ENCODE results near the gene ATP7B. TPM values are rescaled to one million over a fixed set of nuclear protein-coding genes. Genes with fewer than 3 reads are reported as not detected.
"Not testable (repeated sequence)": the region's sequence is repeated elsewhere in the genome, so short reads cannot be mapped to it uniquely, and the experiment has no call there.

ATP7B gene
- polyA plus RNA-seq, 3 donors, result 0.39 to 0.44 TPM; not detected in 1

DNA sequence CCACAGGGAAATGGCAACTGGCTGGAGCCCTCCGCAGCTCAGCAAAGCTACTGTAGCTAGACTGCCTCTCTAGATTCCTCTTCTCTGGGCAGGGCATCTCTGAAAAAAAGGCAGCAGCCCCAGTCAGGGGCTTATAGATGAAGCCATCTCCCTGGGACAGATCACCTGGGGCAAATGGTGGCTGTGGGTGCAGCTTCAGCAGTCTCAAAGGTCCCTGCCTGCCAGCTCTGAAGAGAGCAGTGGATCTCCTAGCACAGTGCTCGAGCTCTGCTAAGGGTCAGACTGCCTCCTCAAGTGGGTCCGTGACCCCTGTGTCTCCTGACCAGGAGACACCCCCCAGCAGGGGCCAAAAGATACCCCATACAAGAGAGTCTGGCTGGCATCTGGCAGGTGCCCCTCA is 28.0 kb downstream of the ATP7B start:
- H3K9ac ChIP-seq (ENCODE audit: insufficient read depth, low read length, poor library complexity, severe bottlenecking); H3K79me2 ChIP-seq (ENCODE audit: insufficient read depth, low read length); H4K20me1 ChIP-seq (ENCODE audit: insufficient read depth, low read length); H3K4me3 Mint-ChIP-seq; H3K4me3 ChIP-seq (replicated peaks in 1 of 3; ENCODE audit: low read depth in 2 of 3, low read length in 3 of 3); H3K4me1 Mint-ChIP-seq; intact Hi-C loops (cut with micrococcal nuclease); H3K4me1 ChIP-seq (ENCODE audit: control insufficient read depth in 1 of 2, insufficient read depth in 2 of 2, low read length in 2 of 2); H3K9me3 ChIP-seq (replicated peaks in 1 of 2; ENCODE audit: control insufficient read depth in 1 of 2, insufficient read depth in 1 of 2, low read length in 2 of 2); H3K27me3 Mint-ChIP-seq (ENCODE audit: low read depth in 3 of 3); H3K27me3 ChIP-seq (ENCODE audit: control insufficient read depth in 2 of 2, insufficient read depth in 2 of 2, low read length in 2 of 2); H3K36me3 Mint-ChIP-seq; DNase-seq; H3K27ac Mint-ChIP-seq; H3K4me2 ChIP-seq (replicated peaks; ENCODE audit: extremely low read depth, low read length, poor library complexity, severe bottlenecking); H3K27ac ChIP-seq (ENCODE audit: low read depth in 1 of 2, low read length in 2 of 2); H3K36me3 ChIP-seq (replicated peaks in 1 of 2; ENCODE audit: control insufficient read depth in 1 of 2, insufficient read depth in 2 of 2, low read length in 2 of 2); H2AFZ ChIP-seq (ENCODE audit: insufficient read depth, low read depth, low read length, poor library complexity, severe bottlenecking): not testable (repeated sequence)
- H3K9me3 Mint-ChIP-seq, result peaks cover 0 to 15% (median 6%) of the 10 kb centered on the region in 7 donors
- 88% methylated on average over 1 of the region's 3 CpGs for WGBS (ENCODE audit: insufficient coverage)

DNA sequence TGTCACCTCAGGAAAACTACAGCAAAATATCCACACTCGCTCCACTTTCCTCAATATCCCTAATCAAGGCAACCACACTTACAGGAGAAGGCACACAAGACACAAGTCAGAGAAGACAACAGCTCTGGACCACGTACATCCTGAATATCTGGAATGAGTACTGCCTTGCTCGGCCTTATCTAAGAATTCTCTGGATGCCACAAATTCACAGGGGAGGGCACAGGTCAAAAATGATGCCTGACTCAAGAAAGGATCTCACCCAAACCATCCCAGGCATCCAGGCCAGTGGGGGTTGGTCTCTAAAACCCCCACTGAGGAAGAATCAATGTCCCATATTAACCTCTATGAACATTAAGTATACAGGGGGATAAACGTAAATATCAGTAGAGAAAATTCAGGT is 29.9 kb downstream of the ATP7B start:
- Histone ChIP-seq H3K4me3 (replicated peaks in 1 of 3; ENCODE audit: low read depth in 2 of 3, low read length in 3 of 3) (no peak overlapping the region), H3K9ac (ENCODE audit: insufficient read depth, low read length, poor library complexity, severe bottlenecking) (no peak overlapping the region), H3K27me3 (ENCODE audit: control insufficient read depth in 2 of 2, insufficient read depth in 2 of 2, low read length in 2 of 2) (no peaks in the 10 kb centered on the region), H3K27ac (ENCODE audit: low read depth in 1 of 2, low read length in 2 of 2) (no peak overlapping the region), H3K79me2 (ENCODE audit: insufficient read depth, low read length) (no peaks in the 10 kb centered on the region), H3K4me2 (replicated peaks; ENCODE audit: extremely low read depth, low read length, poor library complexity, severe bottlenecking) (no peak overlapping the region), H2AFZ (ENCODE audit: insufficient read depth, low read depth, low read length, poor library complexity, severe bottlenecking) (no peak overlapping the region), H3K36me3 (replicated peaks in 1 of 2; ENCODE audit: control insufficient read depth in 1 of 2, insufficient read depth in 2 of 2, low read length in 2 of 2) (no peaks in the 10 kb centered on the region), H4K20me1 (ENCODE audit: insufficient read depth, low read length) (no peaks in the 10 kb centered on the region), H3K4me1 (ENCODE audit: control insufficient read depth in 1 of 2, insufficient read depth in 2 of 2, low read length in 2 of 2) (no peaks in the 10 kb centered on the region), H3K9me3 (replicated peaks in 1 of 2; ENCODE audit: control insufficient read depth in 1 of 2, insufficient read depth in 1 of 2, low read length in 2 of 2) (peaks cover 0 to 9% of the 10 kb centered on the region in 2 donors)
- TF ChIP-seq, protein P1, sequence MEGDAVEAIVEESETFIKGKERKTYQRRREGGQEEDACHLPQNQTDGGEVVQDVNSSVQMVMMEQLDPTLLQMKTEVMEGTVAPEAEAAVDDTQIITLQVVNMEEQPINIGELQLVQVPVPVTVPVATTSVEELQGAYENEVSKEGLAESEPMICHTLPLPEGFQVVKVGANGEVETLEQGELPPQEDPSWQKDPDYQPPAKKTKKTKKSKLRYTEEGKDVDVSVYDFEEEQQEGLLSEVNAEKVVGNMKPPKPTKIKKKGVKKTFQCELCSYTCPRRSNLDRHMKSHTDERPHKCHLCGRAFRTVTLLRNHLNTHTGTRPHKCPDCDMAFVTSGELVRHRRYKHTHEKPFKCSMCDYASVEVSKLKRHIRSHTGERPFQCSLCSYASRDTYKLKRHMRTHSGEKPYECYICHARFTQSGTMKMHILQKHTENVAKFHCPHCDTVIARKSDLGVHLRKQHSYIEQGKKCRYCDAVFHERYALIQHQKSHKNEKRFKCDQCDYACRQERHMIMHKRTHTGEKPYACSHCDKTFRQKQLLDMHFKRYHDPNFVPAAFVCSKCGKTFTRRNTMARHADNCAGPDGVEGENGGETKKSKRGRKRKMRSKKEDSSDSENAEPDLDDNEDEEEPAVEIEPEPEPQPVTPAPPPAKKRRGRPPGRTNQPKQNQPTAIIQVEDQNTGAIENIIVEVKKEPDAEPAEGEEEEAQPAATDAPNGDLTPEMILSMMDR (IDR thresholded peaks at IDR 0.05), result no peak
- no peak for DNase-seq
- Mint-ChIP-seq H3K4me3 (no peak overlapping the region), H3K4me1 (peaks cover 3% of the 10 kb centered on the region), H3K36me3 (no peaks in the 10 kb centered on the region), H3K27me3 (ENCODE audit: low read depth in 3 of 3) (peaks cover 0 to 4% (median 3%) of the 10 kb centered on the region in 3 donors), H3K9me3 (peaks cover 0 to 11% (median 4%) of the 10 kb centered on the region in 7 donors), H3K27ac (no peak overlapping the region)
- WGBS (ENCODE audit: insufficient coverage), result 91% methylated on average over 3 of the region's 4 CpGs
- intact Hi-C loops (cut with micrococcal nuclease), result no loop called here
